ENCODE results near the gene SLC34A2.

DNA sequence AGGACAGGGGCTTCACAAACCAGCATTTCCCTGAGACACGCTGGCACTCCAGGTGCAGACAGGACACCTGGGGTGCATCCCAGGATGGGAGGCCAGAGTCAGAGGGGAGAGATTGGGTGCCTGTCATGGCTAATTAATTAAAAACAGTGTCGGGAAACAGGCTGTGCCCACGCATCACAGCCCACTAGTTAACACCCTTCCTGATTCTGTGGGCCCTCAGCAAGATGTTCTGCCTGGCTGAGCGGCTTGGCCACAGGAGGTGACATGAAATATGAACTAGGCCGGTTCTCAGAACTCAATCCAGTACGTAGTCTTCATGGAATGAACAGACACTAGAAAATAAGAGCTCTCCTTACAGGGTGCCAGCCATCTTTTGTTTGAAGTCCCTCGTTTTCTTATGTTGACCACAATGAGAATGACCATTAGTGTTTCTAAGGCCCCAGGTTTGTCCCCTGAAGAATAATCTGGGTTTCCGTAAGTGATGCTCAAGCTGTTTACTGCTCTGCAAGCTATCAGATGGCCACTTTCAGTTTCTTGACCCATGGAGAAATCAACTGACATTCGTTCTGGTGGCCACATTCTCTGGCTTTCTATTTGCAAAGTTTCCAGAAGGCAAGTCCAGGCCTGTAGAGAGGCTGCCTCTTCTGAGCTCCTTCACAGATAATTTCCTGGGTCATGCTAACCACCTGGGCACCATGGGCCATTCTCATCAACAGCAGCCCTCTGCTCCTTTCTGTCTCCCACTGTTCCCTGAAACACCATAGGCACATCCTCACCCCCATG, 72.3 kb downstream of the SLC34A2 start:
- TF ChIP-seq, protein P1, sequence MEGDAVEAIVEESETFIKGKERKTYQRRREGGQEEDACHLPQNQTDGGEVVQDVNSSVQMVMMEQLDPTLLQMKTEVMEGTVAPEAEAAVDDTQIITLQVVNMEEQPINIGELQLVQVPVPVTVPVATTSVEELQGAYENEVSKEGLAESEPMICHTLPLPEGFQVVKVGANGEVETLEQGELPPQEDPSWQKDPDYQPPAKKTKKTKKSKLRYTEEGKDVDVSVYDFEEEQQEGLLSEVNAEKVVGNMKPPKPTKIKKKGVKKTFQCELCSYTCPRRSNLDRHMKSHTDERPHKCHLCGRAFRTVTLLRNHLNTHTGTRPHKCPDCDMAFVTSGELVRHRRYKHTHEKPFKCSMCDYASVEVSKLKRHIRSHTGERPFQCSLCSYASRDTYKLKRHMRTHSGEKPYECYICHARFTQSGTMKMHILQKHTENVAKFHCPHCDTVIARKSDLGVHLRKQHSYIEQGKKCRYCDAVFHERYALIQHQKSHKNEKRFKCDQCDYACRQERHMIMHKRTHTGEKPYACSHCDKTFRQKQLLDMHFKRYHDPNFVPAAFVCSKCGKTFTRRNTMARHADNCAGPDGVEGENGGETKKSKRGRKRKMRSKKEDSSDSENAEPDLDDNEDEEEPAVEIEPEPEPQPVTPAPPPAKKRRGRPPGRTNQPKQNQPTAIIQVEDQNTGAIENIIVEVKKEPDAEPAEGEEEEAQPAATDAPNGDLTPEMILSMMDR (IDR thresholded peaks at IDR 0.05), result no peak
- TF ChIP-seq POLR2A (IDR thresholded peaks at IDR 0.05), result no peak
